GM23248 (cell line): Measurements from ENCODE around the gene RIPOR3. TPM values are rescaled to one million over a fixed set of nuclear protein-coding genes. Genes with fewer than 3 reads are reported as not detected.

ENCODE experiments used
- DNase-seq: peaks from one replicate; pipeline ENCODE4 v3.0.0-alpha.2; 2015
- H2AFZ ChIP-seq: fragments of 200-600 bp; sonication (generic); 2 replicates; pipeline ENCODE4 v1.6.1; 2016; ENCODE audit warnings: antibody characterized with exemption
- H3F3A ChIP-seq: fragments of 200-600 bp; sonication (generic); 2 replicates; pipeline ENCODE4 v1.6.1; 2016; ENCODE audit warnings: mild to moderate bottlenecking, antibody characterized with exemption, mixed run types; ENCODE audit not compliant: insufficient read depth
- H3K27ac ChIP-seq: fragments of 200-600 bp; sonication (generic); 2 replicates; pipeline ENCODE4 v1.5.1; 2016; ENCODE audit warnings: mild to moderate bottlenecking
- H3K27me3 ChIP-seq: fragments of 200-600 bp; sonication (generic); replicated peaks from 2 replicates; pipeline ENCODE4 v1.6.1; 2016; ENCODE audit warnings: mild to moderate bottlenecking; ENCODE audit not compliant: insufficient read depth
- H3K36me3 ChIP-seq: fragments of 200-600 bp; sonication (generic); 2 replicates; pipeline ENCODE4 v1.6.1; 2016; ENCODE audit warnings: low read depth, mild to moderate bottlenecking
- H3K4me1 ChIP-seq: fragments of 200-600 bp; sonication (generic); 2 replicates; pipeline ENCODE4 v1.6.1; 2016; ENCODE audit warnings: mild to moderate bottlenecking; ENCODE audit not compliant: insufficient read depth
- H3K4me2 ChIP-seq: fragments of 200-600 bp; sonication (generic); one replicate; pipeline ENCODE4 v1.6.1; 2016; ENCODE audit warnings: mild to moderate bottlenecking; ENCODE audit not compliant: unreplicated experiment
- H3K4me3 ChIP-seq: fragments of 200-600 bp; sonication (generic); 2 replicates; pipeline ENCODE4 v1.5.1; 2016; ENCODE audit warnings: mild to moderate bottlenecking
- H3K79me2 ChIP-seq: fragments of 200-600 bp; sonication (generic); 2 replicates; pipeline ENCODE4 v1.6.1; 2016; ENCODE audit warnings: mild to moderate bottlenecking; ENCODE audit not compliant: insufficient read depth
- H3K9ac ChIP-seq: fragments of 200-600 bp; sonication (generic); 2 replicates; pipeline ENCODE4 v1.6.1; 2016; ENCODE audit warnings: mild to moderate bottlenecking
- H3K9me2 ChIP-seq: fragments of 200-600 bp; sonication (generic); 2 replicates; pipeline ENCODE4 v1.6.1; 2016; ENCODE audit warnings: mixed run types, mild to moderate bottlenecking, moderate library complexity; ENCODE audit not compliant: insufficient read depth
- H3K9me3 ChIP-seq: fragments of 200-600 bp; sonication (generic); one replicate; pipeline ENCODE4 v1.6.1; 2017; ENCODE audit warnings: low read depth
- H4K20me1 ChIP-seq: fragments of 200-600 bp; sonication (generic); 2 replicates; pipeline ENCODE4 v1.6.0; 2016; ENCODE audit not compliant: insufficient read depth
- EZH2 ChIP-seq: fragments of 200-600 bp; sonication (generic); IDR thresholded peaks from 2 replicates; pipeline ENCODE4 v1.6.1; 2018; ENCODE audit warnings: antibody characterized with exemption, mild to moderate bottlenecking; ENCODE audit not compliant: insufficient read depth, poor library complexity, severe bottlenecking
- EZH2phosphoT487 ChIP-seq: fragments of 200-600 bp; sonication (generic); IDR thresholded peaks from 2 replicates; pipeline ENCODE4 v1.6.1; 2018; ENCODE audit warnings: antibody characterized with exemption, moderate library complexity, mild to moderate bottlenecking, low read depth; ENCODE audit not compliant: insufficient read depth
- WGBS, 2 experiments: methylation state at CpG; one replicate each; pipeline ENCODE4 v1.1.6; 2015 to 2017; ENCODE audit warnings: low lambda C conversion rate in 2 of 2, low coverage in 1 of 2; ENCODE audit errors: missing lambda C conversion rate in 2 of 2; 5-methylcytosine and 5-hydroxymethylcytosine counted together
- in situ Hi-C: fragments of 300-500 bp; cut with MboI; formaldehyde crosslinking; loops from 2 replicates; pipeline ENCODE4 v1.15.0; 2020
- polyA plus RNA-seq: library from polyadenylated mRNA; unstranded; fragments of >200 nt; fragmentation: Nextera tagmentation; extraction: Ambion mirVana; gene quantifications from 2 replicates; pipeline ENCODE4 v1.2.1, GENCODE V29; 2016
- total RNA-seq: library from RNA; depleted of rRNA; stranded (reverse); fragments of >200 nt; shearing (Covaris generic); gene quantifications from 2 replicates; pipeline ENCODE4 v1.2.3, GENCODE V29; 2014

Gene RIPOR3
- total and polyA plus RNA-seq, 2 experiments from 2014 or later: 0.49 TPM; not detected in 1

DNA sequence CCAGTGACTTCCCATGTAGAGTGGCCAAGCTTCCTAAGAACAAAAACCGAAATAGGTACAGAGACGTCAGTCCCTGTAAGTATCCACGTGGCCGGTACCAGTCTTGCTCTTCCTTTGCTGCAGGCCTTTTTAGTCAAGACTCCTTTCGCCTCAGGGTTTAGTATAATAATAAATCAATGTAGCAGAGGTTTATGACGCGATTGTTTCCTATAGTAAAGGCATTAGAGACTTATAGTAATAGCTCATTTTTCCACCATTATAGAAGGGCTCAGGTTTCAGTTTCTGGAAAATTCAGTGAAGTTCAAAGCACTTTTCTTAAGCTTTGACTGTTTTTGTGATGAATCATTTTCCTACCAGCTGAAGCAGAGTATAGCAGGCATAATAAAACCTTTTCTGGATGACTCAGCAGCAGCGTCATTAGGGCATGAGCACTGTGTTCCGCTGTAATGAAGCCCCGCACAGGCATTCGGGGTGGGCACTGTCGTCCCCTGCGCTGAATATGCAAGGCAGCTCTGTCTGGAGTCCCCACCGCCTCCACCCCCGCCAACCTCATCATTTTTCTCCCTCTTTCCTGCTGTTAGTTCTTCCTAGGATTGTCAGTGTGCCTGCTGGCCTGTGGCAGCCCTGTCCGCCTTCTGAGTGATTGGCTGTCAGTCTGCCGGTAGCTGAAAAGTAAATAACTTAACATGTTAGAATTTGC is 129.8 kb downstream of the RIPOR3 start:
- 57% methylated on average over 17 of the region's 17 CpGs for WGBS, 2 experiments
- Histone ChIP-seq H3K4me3 (peak overlapping the region; percentile 9; the same call in 1 of the 2 replicates), H3K4me1 (peaks cover 44% of the 10 kb centered on the region), H3K9me2 (no peaks in the 10 kb centered on the region), H3K27me3 (no peaks in the 10 kb centered on the region), H3K4me2 (peak overlapping the region; percentile 61), H2AFZ (no peak overlapping the region), H3K9me3 (no peaks in the 10 kb centered on the region), H4K20me1 (no peaks in the 10 kb centered on the region), H3K36me3 (peaks cover 18% of the 10 kb centered on the region), H3K9ac (peak overlapping the region; percentile 46), H3F3A (peaks cover 17% of the 10 kb centered on the region), H3K79me2 (peaks cover 96% of the 10 kb centered on the region), H3K27ac (peak overlapping the region; percentile 80)
- in situ Hi-C loops: no loop called here
- TF ChIP-seq EZH2 (no peak), EZH2phosphoT487 (no peak)
- peak; percentile 96 for DNase-seq

DNA sequence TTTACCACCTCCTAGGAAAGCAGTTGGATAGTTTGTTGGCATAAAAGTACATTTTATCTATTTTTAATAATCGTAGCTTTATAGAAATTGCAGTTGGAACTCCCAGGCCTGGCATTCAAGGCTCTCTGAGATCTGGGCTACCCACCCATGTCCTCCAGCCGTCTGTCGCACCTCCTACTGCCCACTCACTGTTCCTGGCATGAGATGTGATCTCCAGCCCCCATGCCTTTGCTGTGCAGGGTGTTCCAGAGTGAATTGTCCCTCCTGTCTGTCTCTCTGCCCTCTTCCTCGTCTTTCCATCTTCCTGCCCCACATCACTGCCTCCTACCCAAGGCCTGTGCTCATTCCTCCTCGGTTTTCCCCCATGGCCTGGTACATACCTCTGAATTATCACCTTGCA is 130.5 kb downstream of the RIPOR3 start:
- Histone ChIP-seq H3K27ac (peak overlapping the region; percentile 80), H3F3A (peaks cover 17% of the 10 kb centered on the region), H3K27me3 (no peaks in the 10 kb centered on the region), H3K4me3 (peak overlapping the region; percentile 9; the same call in 1 of the 2 replicates), H3K9ac (0 out of 2 replicates have a peak overlapping the region, but pooled peaks have one; percentile 16), H2AFZ (no peak overlapping the region), H3K36me3 (peaks cover 18% of the 10 kb centered on the region), H3K79me2 (peaks cover 96% of the 10 kb centered on the region), H3K4me2 (peak overlapping the region; percentile 56), H3K9me2 (no peaks in the 10 kb centered on the region), H3K4me1 (peaks cover 44% of the 10 kb centered on the region), H4K20me1 (no peaks in the 10 kb centered on the region), H3K9me3 (no peaks in the 10 kb centered on the region)
- in situ Hi-C loops: no loop called here
- no peak for DNase-seq
- 74 to 75% methylated on average over 5 of the region's 5 CpGs for WGBS, 2 experiments
- TF ChIP-seq EZH2 (no peak), EZH2phosphoT487 (no peak)

DNA sequence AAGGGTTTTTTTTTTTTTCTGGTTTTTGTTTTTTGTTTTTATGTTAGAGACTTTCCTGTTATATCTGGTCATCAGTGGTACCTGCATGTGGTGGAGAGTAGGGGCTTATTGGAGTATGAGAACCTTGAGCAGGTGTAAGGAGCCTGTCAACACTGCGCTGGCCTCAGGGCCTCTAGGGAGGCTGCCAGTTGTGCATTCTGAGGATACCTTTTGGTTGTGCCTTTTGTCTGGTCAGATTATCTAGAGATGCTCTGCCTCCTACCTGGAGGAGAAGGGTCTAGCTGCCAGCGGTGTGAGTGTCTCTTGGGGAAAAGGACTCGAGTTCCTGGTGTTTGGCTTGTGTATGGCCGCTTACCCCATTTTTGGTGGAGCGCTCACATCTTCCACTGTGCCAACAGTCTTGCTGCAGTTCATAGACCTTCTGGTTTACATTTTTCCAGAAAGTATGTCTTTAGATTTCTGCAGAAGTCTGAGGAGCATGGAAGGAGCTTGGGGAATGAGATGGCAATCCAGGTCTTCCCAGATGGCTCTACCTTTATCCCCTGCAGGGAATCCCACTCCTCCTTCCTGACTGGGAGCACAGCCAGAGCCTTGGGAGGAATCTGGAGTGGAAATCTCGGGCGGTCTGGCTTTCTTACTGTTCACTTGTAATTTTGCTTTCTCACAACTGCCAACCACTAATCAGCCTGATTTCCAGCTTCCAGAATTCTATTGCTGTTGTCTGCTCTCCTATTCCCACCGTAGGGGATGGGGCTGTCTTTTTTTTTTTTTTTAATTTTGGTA is 131.3 kb downstream of the RIPOR3 start:
- Histone ChIP-seq H3K4me1 (peaks cover 44% of the 10 kb centered on the region), H3K9me2 (no peaks in the 10 kb centered on the region), H3K27ac (peak overlapping the region; percentile 80; the same call in 1 of the 2 replicates), H3F3A (peaks cover 17% of the 10 kb centered on the region), H3K9me3 (no peaks in the 10 kb centered on the region), H2AFZ (no peak overlapping the region), H3K79me2 (peaks cover 96% of the 10 kb centered on the region), H4K20me1 (no peaks in the 10 kb centered on the region), H3K4me3 (no peak overlapping the region), H3K27me3 (no peaks in the 10 kb centered on the region), H3K4me2 (peak overlapping the region; percentile 56), H3K36me3 (peaks cover 14% of the 10 kb centered on the region), H3K9ac (no peak overlapping the region)
- no peak for TF ChIP-seq EZH2
- TF ChIP-seq EZH2phosphoT487: no peak
- no peak for DNase-seq
- 75 to 76% methylated on average over 8 of the region's 8 CpGs for WGBS, 2 experiments
- in situ Hi-C loops: no loop called here

DNA sequence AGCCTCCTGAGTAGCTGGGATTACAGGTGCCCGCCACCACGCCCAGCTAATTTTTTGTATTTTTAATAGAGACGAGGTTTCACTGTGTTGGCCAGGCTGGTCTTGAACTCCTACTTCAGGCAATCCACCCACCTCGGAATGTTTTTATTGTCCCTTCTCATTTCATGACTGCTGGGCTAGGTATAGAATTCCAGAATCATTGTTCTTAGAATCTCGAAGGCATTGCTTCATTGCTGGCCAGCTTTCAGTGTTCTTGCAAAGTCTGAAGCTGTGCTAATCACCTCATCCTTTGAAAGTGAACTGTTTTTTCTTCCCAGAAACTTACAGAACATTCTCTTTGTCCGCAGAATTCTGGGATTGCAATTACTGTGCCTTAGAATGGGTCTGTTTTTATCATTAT is 132.2 kb downstream of the RIPOR3 start:
- H3K4me2 ChIP-seq: no peak overlapping the region
- no peaks in the 10 kb centered on the region for H4K20me1 ChIP-seq
- H3K9ac ChIP-seq: no peak overlapping the region
- no peak for TF ChIP-seq EZH2
- no peak for TF ChIP-seq EZH2phosphoT487
- no peak overlapping the region for H3K4me3 ChIP-seq
- peaks cover 17% of the 10 kb centered on the region for H3F3A ChIP-seq
- in situ Hi-C loops: no loop called here
- no peak overlapping the region; the same call in 1 of the 2 replicates for H3K27ac ChIP-seq
- no peaks in the 10 kb centered on the region for H3K27me3 ChIP-seq
- H3K9me3 ChIP-seq: no peaks in the 10 kb centered on the region
- peaks cover 95% of the 10 kb centered on the region for H3K79me2 ChIP-seq
- no peaks in the 10 kb centered on the region for H3K9me2 ChIP-seq
- peak; percentile 26 for DNase-seq
- H3K4me1 ChIP-seq: peaks cover 44% of the 10 kb centered on the region
- no peak overlapping the region for H2AFZ ChIP-seq
- peaks cover 13% of the 10 kb centered on the region for H3K36me3 ChIP-seq
- 73 to 79% methylated on average over 6 of the region's 6 CpGs for WGBS, 2 experiments
